ENCODE data around the gene SSTR3.

DNA sequence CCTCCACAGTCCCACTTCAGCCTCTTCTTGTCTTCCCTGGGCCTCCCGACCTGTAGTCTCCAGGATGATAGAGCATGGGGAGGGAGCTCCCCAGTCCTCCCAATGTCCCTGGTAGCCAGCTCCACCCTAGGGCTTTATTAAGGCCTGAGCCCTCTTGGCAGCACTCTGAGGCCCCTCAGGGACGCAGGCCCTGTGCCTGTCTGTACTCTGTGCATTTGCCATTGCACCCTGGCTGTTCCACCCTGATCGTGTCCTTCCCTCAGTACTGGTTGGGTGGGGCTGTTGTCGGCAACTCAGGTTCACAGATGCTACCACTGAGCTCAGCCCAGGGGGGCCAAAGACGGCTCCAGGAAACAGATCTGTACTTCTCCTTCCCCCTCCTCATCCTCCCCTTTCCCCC is 7.2 kb downstream of the SSTR3 start:
- TF ChIP-seq, protein P1, sequence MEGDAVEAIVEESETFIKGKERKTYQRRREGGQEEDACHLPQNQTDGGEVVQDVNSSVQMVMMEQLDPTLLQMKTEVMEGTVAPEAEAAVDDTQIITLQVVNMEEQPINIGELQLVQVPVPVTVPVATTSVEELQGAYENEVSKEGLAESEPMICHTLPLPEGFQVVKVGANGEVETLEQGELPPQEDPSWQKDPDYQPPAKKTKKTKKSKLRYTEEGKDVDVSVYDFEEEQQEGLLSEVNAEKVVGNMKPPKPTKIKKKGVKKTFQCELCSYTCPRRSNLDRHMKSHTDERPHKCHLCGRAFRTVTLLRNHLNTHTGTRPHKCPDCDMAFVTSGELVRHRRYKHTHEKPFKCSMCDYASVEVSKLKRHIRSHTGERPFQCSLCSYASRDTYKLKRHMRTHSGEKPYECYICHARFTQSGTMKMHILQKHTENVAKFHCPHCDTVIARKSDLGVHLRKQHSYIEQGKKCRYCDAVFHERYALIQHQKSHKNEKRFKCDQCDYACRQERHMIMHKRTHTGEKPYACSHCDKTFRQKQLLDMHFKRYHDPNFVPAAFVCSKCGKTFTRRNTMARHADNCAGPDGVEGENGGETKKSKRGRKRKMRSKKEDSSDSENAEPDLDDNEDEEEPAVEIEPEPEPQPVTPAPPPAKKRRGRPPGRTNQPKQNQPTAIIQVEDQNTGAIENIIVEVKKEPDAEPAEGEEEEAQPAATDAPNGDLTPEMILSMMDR (IDR thresholded peaks at IDR 0.05), result no peak
- TF ChIP-seq POLR2A (IDR thresholded peaks at IDR 0.05), result no peak

All from testis (tissue), 2 donors.